Measurements from ENCODE around the gene PDCD2L.

GRCh38 chr19:34370983-34371382 lies 33.2 kb upstream of the PDCD2L start:
- no peak for TF ChIP-seq POLR2A (IDR thresholded peaks at IDR 0.05; ENCODE audit: low read depth, low read length)
- TF ChIP-seq POLR2AphosphoS5 (IDR thresholded peaks at IDR 0.05; ENCODE audit: low read depth, low read length), result no peak
- TF ChIP-seq TAF1 (IDR thresholded peaks at IDR 0.05; ENCODE audit: borderline replicate concordance, low read depth, low read length), result no peak
